GM12878 (cell line): ENCODE results near the gene CLDN10.

Source experiments
- CHD4 ChIP-seq: fragments of 200-600 bp; sonication (generic); IDR thresholded peaks from 2 replicates; pipeline ENCODE4 v1.6.1; 2016; ENCODE audit warnings: mild to moderate bottlenecking
- CTCF ChIP-seq, 3 experiments: IDR thresholded peaks in 2 of 3; conservative IDR thresholded peaks in 1 of 3; 2 replicates each; pipeline ENCODE4 v1.5.1; 2011; ENCODE audit warnings: low read depth in 3 of 3, low read length in 3 of 3, mild to moderate bottlenecking in 3 of 3, control low read depth in 2 of 3, moderate library complexity in 2 of 3, inconsistent platforms in 1 of 3, mixed read lengths in 1 of 3; ENCODE audit not compliant: control insufficient read depth in 2 of 3, insufficient read depth in 1 of 3; ENCODE audit errors: extremely low read depth in 1 of 3
- EP300 ChIP-seq, 2 experiments: fragments of 150-350 bp in 1 of 2; IDR thresholded peaks; 2 replicates each; pipeline ENCODE4 v1.6.1; 2011 to 2012; ENCODE audit warnings: low read depth in 2 of 2, low read length in 2 of 2, borderline replicate concordance in 1 of 2, improper control_type of control experiment in 1 of 2, inconsistent platforms in 1 of 2; ENCODE audit not compliant: control insufficient read depth in 1 of 2
- EZH2 ChIP-seq: IDR thresholded peaks from 2 replicates; pipeline ENCODE4 v1.6.1; 2012; ENCODE audit warnings: low read depth, mild to moderate bottlenecking, control low read depth, inconsistent platforms, low read length, borderline replicate concordance; ENCODE audit not compliant: control insufficient read depth
- JUNB ChIP-seq: IDR thresholded peaks from 2 replicates; pipeline ENCODE4 v1.6.1; 2016; ENCODE audit warnings: antibody characterized with exemption, mild to moderate bottlenecking
- MTA3 ChIP-seq: IDR thresholded peaks from 2 replicates; pipeline ENCODE4 v1.6.1; 2012; ENCODE audit warnings: low read length, inconsistent platforms, borderline replicate concordance
- PBX3 ChIP-seq: IDR thresholded peaks from 2 replicates; pipeline ENCODE4 v1.6.1; 2011; ENCODE audit warnings: mild to moderate bottlenecking, low read depth, low read length, moderate library complexity; ENCODE audit not compliant: insufficient replicate concordance
- POLR2A ChIP-seq: IDR thresholded peaks from 2 replicates; pipeline ENCODE4 v1.6.1; 2011; ENCODE audit warnings: low read depth, mild to moderate bottlenecking, low read length
- POLR2AphosphoS5 ChIP-seq: IDR thresholded peaks from 2 replicates; pipeline ENCODE4 v1.6.1; 2011; ENCODE audit warnings: mild to moderate bottlenecking, low read length, inconsistent platforms
- TCF12 ChIP-seq: IDR thresholded peaks from 2 replicates; pipeline ENCODE4 v1.6.1; 2011; ENCODE audit warnings: low read depth, mild to moderate bottlenecking, low read length
- TCF3 ChIP-seq: IDR thresholded peaks from 2 replicates; pipeline ENCODE4 v1.6.1; 2012; ENCODE audit warnings: low read depth, mild to moderate bottlenecking, low read length, borderline replicate concordance; ENCODE audit not compliant: insufficient read depth
- ZNF274 ChIP-seq: IDR thresholded peaks from one replicate; pipeline ENCODE4 v1.8.0; 2011; ENCODE audit not compliant: insufficient read length, insufficient read depth

GRCh38 chr13:95570016-95570415, 17.5 kb downstream of the CLDN10 start:
- TF ChIP-seq PBX3 (no peak), CTCF (IDR thresholded peaks at IDR 0.05 in 2 of 3, conservative IDR thresholded peaks at IDR 0.05 in 1 of 3; ENCODE audit: control insufficient read depth in 2 of 3, extremely low read depth in 1 of 3, insufficient read depth in 1 of 3, low read depth in 3 of 3, low read length in 3 of 3) (no peak), JUNB (no peak), ZNF274 (no peak), MTA3 (no peak), TCF3 (no peak), TCF12 (no peak), EP300 (IDR thresholded peaks at IDR 0.05; ENCODE audit: borderline replicate concordance in 1 of 2, control insufficient read depth in 1 of 2, low read depth in 2 of 2, low read length in 2 of 2) (no peak), POLR2AphosphoS5 (no peak), POLR2A (no peak), EZH2 (no peak), CHD4 (no peak)
